ENCODE measurements around the gene DAB2IP. TPM values are rescaled to one million over a fixed set of nuclear protein-coding genes. Genes with fewer than 3 reads are reported as not detected.

DAB2IP gene
- total RNA-seq, 1 experiment from 2014 or later: 46.7 TPM

- no peak for TF ChIP-seq EZH2 (IDR thresholded peaks at IDR 0.05; ENCODE audit: low read depth)
- ChIA-PET POLR2A (ENCODE audit: unreplicated experiment) (no interaction called here), CTCF (interaction anchor here (0.6 kb wide), 1 partner anchor 540 kb away, joined by 6 read pairs; no protein-coding TSS in a partner anchor)
- Histone ChIP-seq H3K27me3 (ENCODE audit: insufficient read depth, low read depth) (no peaks in the 10 kb centered on the region), H3K4me2 (no peak overlapping the region), H3K27ac (no peak overlapping the region), H3F3A (ENCODE audit: insufficient read depth, low read depth) (no peaks in the 10 kb centered on the region), H2AFZ (no peak overlapping the region), H3K4me3 (no peak overlapping the region), H3K36me3 (ENCODE audit: low read depth) (no peaks in the 10 kb centered on the region), H3K79me2 (ENCODE audit: low read depth) (no peaks in the 10 kb centered on the region), H4K20me1 (ENCODE audit: insufficient read depth) (no peaks in the 10 kb centered on the region), H3K9me3 (ENCODE audit: insufficient read depth, low read depth) (no peaks in the 10 kb centered on the region), H3K4me1 (replicated peaks; ENCODE audit: insufficient read depth) (no peaks in the 10 kb centered on the region), H3K9me2 (ENCODE audit: insufficient read depth) (no peaks in the 10 kb centered on the region)
- no TSS peak for BruUV-seq (replicated peaks)
- intact Hi-C loops (cut with micrococcal nuclease; ENCODE audit: unreplicated experiment): no loop called here
- no peak for DNase-seq
Observed at GRCh38 chr9:121818841-121819427, 167.5 kb downstream of the DAB2IP start.

- no peak for DNase-seq
- Histone ChIP-seq H3K4me3 (no peak overlapping the region), H3K36me3 (ENCODE audit: low read depth) (no peaks in the 10 kb centered on the region), H4K20me1 (ENCODE audit: insufficient read depth) (no peaks in the 10 kb centered on the region), H3K27me3 (ENCODE audit: insufficient read depth, low read depth) (no peaks in the 10 kb centered on the region), H3K4me1 (replicated peaks; ENCODE audit: insufficient read depth) (no peaks in the 10 kb centered on the region), H3K9me3 (ENCODE audit: insufficient read depth, low read depth) (no peaks in the 10 kb centered on the region), H3K4me2 (no peak overlapping the region), H3K9me2 (ENCODE audit: insufficient read depth) (no peaks in the 10 kb centered on the region), H3F3A (ENCODE audit: insufficient read depth, low read depth) (no peaks in the 10 kb centered on the region), H2AFZ (no peak overlapping the region), H3K79me2 (ENCODE audit: low read depth) (no peaks in the 10 kb centered on the region), H3K27ac (no peak overlapping the region)
- no TSS peak for BruUV-seq (replicated peaks)
- ChIA-PET CTCF (no interaction called here), POLR2A (ENCODE audit: unreplicated experiment) (no interaction called here)
- intact Hi-C loops (cut with micrococcal nuclease; ENCODE audit: unreplicated experiment): no loop called here
- TF ChIP-seq EZH2 (IDR thresholded peaks at IDR 0.05; ENCODE audit: low read depth) (no peak), CTCF (conservative IDR thresholded peaks at IDR 0.05) (no peak)
Observed at GRCh38 chr9:121819428-121820231, 168.2 kb downstream of the DAB2IP start.

- no peak for TF ChIP-seq CTCF (conservative IDR thresholded peaks at IDR 0.05)
- TF ChIP-seq EZH2 (IDR thresholded peaks at IDR 0.05; ENCODE audit: low read depth): no peak
- no peaks in the 10 kb centered on the region for H3K4me1 ChIP-seq (replicated peaks; ENCODE audit: insufficient read depth)
- POLR2A ChIA-PET (ENCODE audit: unreplicated experiment): no interaction called here
- no peaks in the 10 kb centered on the region for H3F3A ChIP-seq (ENCODE audit: insufficient read depth, low read depth)
- no peak overlapping the region for H3K4me3 ChIP-seq
- no peaks in the 10 kb centered on the region for H3K9me2 ChIP-seq (ENCODE audit: insufficient read depth)
- BruUV-seq (replicated peaks): no TSS peak
- no peaks in the 10 kb centered on the region for H3K27me3 ChIP-seq (ENCODE audit: insufficient read depth, low read depth)
- H3K9me3 ChIP-seq (ENCODE audit: insufficient read depth, low read depth): no peaks in the 10 kb centered on the region
- H4K20me1 ChIP-seq (ENCODE audit: insufficient read depth): no peaks in the 10 kb centered on the region
- no peak for DNase-seq
- H3K79me2 ChIP-seq (ENCODE audit: low read depth): no peaks in the 10 kb centered on the region
- intact Hi-C loops (cut with micrococcal nuclease; ENCODE audit: unreplicated experiment): no loop called here
- H3K4me2 ChIP-seq: no peak overlapping the region
- H3K27ac ChIP-seq: no peak overlapping the region
- H3K36me3 ChIP-seq (ENCODE audit: low read depth): no peaks in the 10 kb centered on the region
- H2AFZ ChIP-seq: no peak overlapping the region
- CTCF ChIA-PET: no interaction called here
Observed at GRCh38 chr9:121820286-121821005, 169.0 kb downstream of the DAB2IP start.

Measured in PC-9 (cell line).